Tongue (tissue), 3 donors: Measurements from ENCODE around the gene SNX1. TPM values are rescaled to one million over a fixed set of nuclear protein-coding genes. Genes with fewer than 3 reads are reported as not detected.

Experiments
- DNase-seq: peaks from one replicate; pipeline ENCODE4 v3.0.0-alpha.2; 2015
- small RNA-seq: library from RNA; depleted of rRNA; stranded (forward); fragments of <200 nt; gene quantifications from one replicate; pipeline ENCODE3, GENCODE V24; 2014; ENCODE audit warnings: low replicate concordance
- total RNA-seq: library from RNA; depleted of rRNA; stranded (reverse); fragments of >200 nt; gene quantifications from one replicate; pipeline ENCODE4 v1.2.3, GENCODE V29; 2014

SNX1 gene
- total RNA-seq, 1 donor from 2014 or later = 74.9 TPM

- no peak for DNase-seq
Observed at GRCh38 chr15:64163659-64164362, 68.0 kb downstream of the SNX1 start.

GRCh38 chr15:64164436-64164835, 68.7 kb downstream of the SNX1 start:
- no peak for DNase-seq

GRCh38 chr15:64166102-64166890, 70.5 kb downstream of the SNX1 start:
- peak; percentile 25 for DNase-seq

- peak; percentile 15 for DNase-seq
Observed at GRCh38 chr15:64180235-64180824, 84.5 kb downstream of the SNX1 start.

- no peak for DNase-seq
Observed at GRCh38 chr15:64182859-64183370, 87.1 kb downstream of the SNX1 start.

GRCh38 chr15:64185146-64185911, 89.5 kb downstream of the SNX1 start:
- no peak for DNase-seq

GRCh38 chr15:64187396-64188191, 91.8 kb downstream of the SNX1 start:
- DNase-seq = no peak

Small RNAs within 50 kb of the gene (small RNA-seq; reads per million reads assigned to genes)
- not detected for gene RF00019

Other genes with a start within 250 kb of the SNX1 start
- gene DAPK2, start 49.5 kb upstream of the SNX1 start, total RNA-seq = 14.6 TPM
- 42.5 TPM for gene CIAO2A, start 2.1 kb upstream of the SNX1 start, total RNA-seq
- gene SNX22, start 55.7 kb downstream of the SNX1 start, total RNA-seq = 1.7 TPM
- 177 TPM for gene PPIB, start 67.0 kb downstream of the SNX1 start, total RNA-seq